H1 (cell line): ENCODE measurements around the gene CD69. TPM values are rescaled to one million over a fixed set of nuclear protein-coding genes. Genes with fewer than 3 reads are reported as not detected.

Source experiments
- CTCF ChIA-PET: fragments of 300-600 bp; sonication (Branson Sonifier 250); formaldehyde crosslinking; loops from one replicate; lab custom pipeline; 2021; ENCODE audit not compliant: partially characterized antibody; lab: Charles Lee
- POLR2A ChIA-PET: fragments of 300-600 bp; sonication (Branson Sonifier 250); formaldehyde crosslinking; loops from one replicate; lab custom pipeline; 2021; ENCODE audit warnings: inconsistent platforms; ENCODE audit not compliant: partially characterized antibody; lab: Charles Lee
- DNase-seq, 2 experiments: peaks; one replicate each; pipeline versions ENCODE4 v3.0.0 to v3.0.0-alpha.2; 2010 to 2022; ENCODE audit warnings: low spot score in 2 of 2, low read depth in 1 of 2, mixed read lengths in 1 of 2
- FAIRE-seq: peaks from 2 replicates; lab custom pipeline; 2011; peaks lifted over from hg19 to GRCh38; lab: Jason Lieb, UNC
- H2AFZ ChIP-seq: 2 replicates; pipeline ENCODE4 v1.8.1; 2012; ENCODE audit warnings: low read length, inconsistent platforms
- H2AK5ac ChIP-seq: 2 replicates; pipeline ENCODE4 v1.6.1; 2013; ENCODE audit warnings: low read depth, low read length
- H2BK120ac ChIP-seq: replicated peaks from 2 replicates; pipeline ENCODE3; 2013; ENCODE audit warnings: low read depth, low read length, inconsistent platforms
- H2BK12ac ChIP-seq: 2 replicates; pipeline ENCODE4 v1.6.1; 2013; ENCODE audit warnings: low read depth, low read length
- H2BK15ac ChIP-seq: 2 replicates; pipeline ENCODE4 v1.6.1; 2013; ENCODE audit warnings: low read length
- H2BK20ac ChIP-seq: 2 replicates; pipeline ENCODE4 v1.6.1; 2013; ENCODE audit warnings: low read length
- H2BK5ac ChIP-seq: 2 replicates; pipeline ENCODE4 v1.6.1; 2013; ENCODE audit warnings: low read depth, low read length
- H3K14ac ChIP-seq: 2 replicates; pipeline ENCODE4 v1.6.1; 2013; ENCODE audit warnings: inconsistent platforms; ENCODE audit not compliant: insufficient read length
- H3K18ac ChIP-seq: 2 replicates; pipeline ENCODE4 v1.6.1; 2013; ENCODE audit warnings: low read length; ENCODE audit errors: extremely low read depth
- H3K23ac ChIP-seq: 2 replicates; pipeline ENCODE4 v1.6.1; 2013; ENCODE audit warnings: inconsistent platforms; ENCODE audit not compliant: insufficient read length
- H3K23me2 ChIP-seq: 2 replicates; pipeline ENCODE4 v1.6.1; 2013; ENCODE audit warnings: low read depth, low read length
- H3K27ac ChIP-seq: 2 replicates; pipeline ENCODE4 v1.6.1; 2011; ENCODE audit warnings: low read depth, low read length, inconsistent platforms
- H3K27me3 ChIP-seq, 4 experiments: replicated peaks in 1 of 4; 1 replicate in 1 of 4; 2 replicates in 3 of 4; pipeline versions ENCODE4 v1.6.1 to v1.8.1; 2011 to 2013; ENCODE audit warnings: low read length in 3 of 4, mild to moderate bottlenecking in 3 of 4, inconsistent platforms in 2 of 4, mixed read lengths in 2 of 4, moderate library complexity in 1 of 4; ENCODE audit not compliant: control insufficient read depth in 3 of 4, insufficient read depth in 3 of 4; ENCODE audit errors: extremely low read depth in 1 of 4
- H3K36me3 ChIP-seq, 4 experiments: 2 replicates each; pipeline versions ENCODE4 v1.6.1 to v1.8.1; 2011 to 2013; ENCODE audit warnings: mild to moderate bottlenecking in 4 of 4, low read length in 3 of 4, moderate library complexity in 2 of 4, control low read depth in 1 of 4, inconsistent platforms in 1 of 4; ENCODE audit not compliant: insufficient read depth in 4 of 4, control insufficient read depth in 2 of 4
- H3K4ac ChIP-seq: replicated peaks from 2 replicates; pipeline ENCODE3; 2013; ENCODE audit warnings: low read length, low read depth, mixed read lengths, inconsistent platforms; ENCODE audit not compliant: insufficient read length
- H3K4me1 ChIP-seq, 4 experiments: replicated peaks in 1 of 4; 1 replicate in 1 of 4; 2 replicates in 3 of 4; pipeline versions ENCODE4 v1.6.1 to v1.8.1; 2011 to 2013; ENCODE audit warnings: low read length in 3 of 4, inconsistent platforms in 2 of 4, mixed read lengths in 1 of 4; ENCODE audit not compliant: insufficient read depth in 4 of 4, control insufficient read depth in 3 of 4
- H3K4me2 ChIP-seq, 2 experiments: 2 replicates each; pipeline versions ENCODE4 v1.6.1 to v1.8.1; 2011 to 2013; ENCODE audit warnings: low read depth in 2 of 2, low read length in 2 of 2, control low read depth in 1 of 2, inconsistent platforms in 1 of 2, mild to moderate bottlenecking in 1 of 2; ENCODE audit not compliant: insufficient read depth in 1 of 2
- H3K4me3 ChIP-seq, 4 experiments: fragments of 200-600, 300-600 bp in 1 of 4; sonication (generic), shearing (Covaris generic), sonication (Bioruptor Twin) in 1 of 4; 2 replicates each; pipeline versions ENCODE4 v1.5.1 to v1.8.1; 2011 to 2016; ENCODE audit warnings: low read length in 4 of 4, low read depth in 3 of 4, control low read depth in 2 of 4, inconsistent platforms in 2 of 4, mild to moderate bottlenecking in 2 of 4, mixed read lengths in 1 of 4, moderate library complexity in 1 of 4; ENCODE audit not compliant: insufficient read depth in 2 of 4; ENCODE audit errors: extremely low read depth in 1 of 4
- H3K56ac ChIP-seq: replicated peaks from 2 replicates; pipeline ENCODE3; 2013; ENCODE audit warnings: low read depth, mild to moderate bottlenecking, mixed read lengths, low read length, inconsistent platforms; ENCODE audit not compliant: insufficient read length
- H3K79me1 ChIP-seq: 2 replicates; pipeline ENCODE4 v1.6.1; 2013; ENCODE audit warnings: low read depth, low read length, control low read depth
- H3K79me2 ChIP-seq, 2 experiments: 2 replicates each; pipeline versions ENCODE4 v1.6.1 to v1.8.1; 2012 to 2013; ENCODE audit warnings: low read length in 2 of 2, mild to moderate bottlenecking in 2 of 2, inconsistent platforms in 1 of 2; ENCODE audit not compliant: insufficient read depth in 2 of 2, control insufficient read depth in 1 of 2
- H3K9ac ChIP-seq, 4 experiments: replicated peaks in 1 of 4; 1 replicate in 1 of 4; 2 replicates in 3 of 4; pipeline versions ENCODE4 v1.6.1 to v1.8.1; 2011 to 2013; ENCODE audit warnings: low read depth in 3 of 4, low read length in 3 of 4, control low read depth in 2 of 4, mild to moderate bottlenecking in 2 of 4, moderate library complexity in 2 of 4, inconsistent platforms in 1 of 4; ENCODE audit errors: extremely low read depth in 1 of 4
- H3K9me3 ChIP-seq, 2 experiments: 2 replicates each; pipeline versions ENCODE4 v1.6.1 to v1.8.1; 2012 to 2013; ENCODE audit warnings: mild to moderate bottlenecking in 2 of 2, moderate library complexity in 2 of 2, control low read depth in 1 of 2, inconsistent platforms in 1 of 2, low read depth in 1 of 2, low read length in 1 of 2, mixed read lengths in 1 of 2; ENCODE audit not compliant: insufficient read depth in 2 of 2
- H4K20me1 ChIP-seq, 2 experiments: replicated peaks in 1 of 2; 2 replicates each; pipeline versions ENCODE3 to v1.8.1; 2011 to 2013; ENCODE audit warnings: inconsistent platforms in 2 of 2, low read length in 2 of 2, mild to moderate bottlenecking in 1 of 2; ENCODE audit not compliant: insufficient read depth in 2 of 2, control insufficient read depth in 1 of 2
- H4K5ac ChIP-seq: 2 replicates; pipeline ENCODE4 v1.6.1; 2013; ENCODE audit warnings: low read length, low read depth, mixed read lengths, inconsistent platforms; ENCODE audit not compliant: insufficient read length
- H4K8ac ChIP-seq: 2 replicates; pipeline ENCODE4 v1.8.0; 2013; ENCODE audit warnings: mild to moderate bottlenecking, moderate library complexity, low read length, inconsistent platforms; ENCODE audit not compliant: insufficient read depth; ENCODE audit errors: extremely low read depth
- H4K91ac ChIP-seq: replicated peaks from 2 replicates; pipeline ENCODE3; 2013; ENCODE audit warnings: low read length, mixed read lengths, inconsistent platforms; ENCODE audit not compliant: insufficient read length
- BCL11A ChIP-seq, 2 experiments: IDR thresholded peaks; one replicate each; pipeline ENCODE4 v1.6.1; 2011; ENCODE audit warnings: low read depth in 2 of 2, low read length in 2 of 2, mild to moderate bottlenecking in 2 of 2
- CHD1 ChIP-seq: IDR thresholded peaks from 2 replicates; pipeline ENCODE4 v1.6.1; 2012; ENCODE audit warnings: low read depth, low read length, improper control_type of control experiment
- CHD2 ChIP-seq: IDR thresholded peaks from 2 replicates; pipeline ENCODE4 v1.6.1; 2012; ENCODE audit warnings: low read length, improper control_type of control experiment
- EGR1 ChIP-seq: IDR thresholded peaks from 2 replicates; pipeline ENCODE4 v1.6.1; 2011; ENCODE audit warnings: low read depth, low read length, borderline replicate concordance
- GTF2F1 ChIP-seq: IDR thresholded peaks from 2 replicates; pipeline ENCODE4 v1.6.1; 2012; ENCODE audit warnings: low read depth, low read length, improper control_type of control experiment, borderline replicate concordance
- KDM1A ChIP-seq: fragments of 200-600, 300-600 bp; sonication (generic); IDR thresholded peaks from 2 replicates; pipeline ENCODE4 v1.7.1; 2016; ENCODE audit warnings: mild to moderate bottlenecking, low read length, borderline replicate concordance
- RBBP5 ChIP-seq: IDR thresholded peaks from 2 replicates; pipeline ENCODE4 v1.7.1; 2012; ENCODE audit warnings: low read depth, mild to moderate bottlenecking, inconsistent platforms, low read length, moderate library complexity, borderline replicate concordance
- SIN3A ChIP-seq, 2 experiments: IDR thresholded peaks in 1 of 2; conservative IDR thresholded peaks in 1 of 2; 2 replicates each; pipeline ENCODE4 v1.6.1; 2011 to 2012; ENCODE audit warnings: low read length in 2 of 2, improper control_type of control experiment in 1 of 2, low read depth in 1 of 2, mild to moderate bottlenecking in 1 of 2
- SIX5 ChIP-seq: IDR thresholded peaks from 2 replicates; pipeline ENCODE4 v1.6.1; 2011; ENCODE audit warnings: mild to moderate bottlenecking, low read depth, low read length
- SP2 ChIP-seq: IDR thresholded peaks from 2 replicates; pipeline ENCODE4 v1.6.1; 2012; ENCODE audit warnings: mild to moderate bottlenecking, low read length, inconsistent platforms
- YY1 ChIP-seq: IDR thresholded peaks from 2 replicates; pipeline ENCODE4 v1.6.1; 2011; ENCODE audit warnings: low read depth, mild to moderate bottlenecking, low read length
- WGBS, 2 experiments: shearing (Covaris generic) in 1 of 2; methylation state at CpG; one replicate each; pipeline versions ENCODE4 v1.1.6 to v1.1.7; 2013 to 2015; ENCODE audit warnings: low lambda C conversion rate in 2 of 2, mixed read lengths in 2 of 2, inconsistent platforms in 1 of 2, low coverage in 1 of 2, missing lambda C conversion rate in 1 of 2; ENCODE audit not compliant: insufficient replicate concordance in 2 of 2, insufficient coverage in 1 of 2, insufficient read length in 1 of 2; ENCODE audit errors: extremely low coverage in 1 of 2, missing lambda C conversion rate in 1 of 2; 5-methylcytosine and 5-hydroxymethylcytosine counted together
- polyA plus RNA-seq, 7 experiments: library from polyadenylated mRNA; depleted of rRNA in 3 of 7; stranded (reverse) in 5 of 7; unstranded in 2 of 7; fragments of >200 nt in 5 of 7; fragments of 200-250 nt in 2 of 7; gene quantifications; 1 replicate in 5 of 7; 2 replicates in 1 of 7; 4 replicates in 1 of 7; pipeline versions ENCODE4 v1.2.1 to v1.2.3, GENCODE V29; 2011 to 2013; ENCODE audit warnings: missing spikeins in 2 of 7, mixed read lengths in 2 of 7
- total RNA-seq: library from RNA; stranded (reverse); fragmentation: NEBNext Ultra II Directional; extraction: Animal tissue kit (Norgen Biotek cat#: 25700); gene quantifications from 2 replicates; pipeline ENCODE4 v1.2.1, GENCODE V29; 2021

CD69 gene
- total and polyA plus RNA-seq, 2 of the 8 experiments (the other 6 are each of a cell fraction or from before 2014, with no cell fraction given), result not detected

DNA sequence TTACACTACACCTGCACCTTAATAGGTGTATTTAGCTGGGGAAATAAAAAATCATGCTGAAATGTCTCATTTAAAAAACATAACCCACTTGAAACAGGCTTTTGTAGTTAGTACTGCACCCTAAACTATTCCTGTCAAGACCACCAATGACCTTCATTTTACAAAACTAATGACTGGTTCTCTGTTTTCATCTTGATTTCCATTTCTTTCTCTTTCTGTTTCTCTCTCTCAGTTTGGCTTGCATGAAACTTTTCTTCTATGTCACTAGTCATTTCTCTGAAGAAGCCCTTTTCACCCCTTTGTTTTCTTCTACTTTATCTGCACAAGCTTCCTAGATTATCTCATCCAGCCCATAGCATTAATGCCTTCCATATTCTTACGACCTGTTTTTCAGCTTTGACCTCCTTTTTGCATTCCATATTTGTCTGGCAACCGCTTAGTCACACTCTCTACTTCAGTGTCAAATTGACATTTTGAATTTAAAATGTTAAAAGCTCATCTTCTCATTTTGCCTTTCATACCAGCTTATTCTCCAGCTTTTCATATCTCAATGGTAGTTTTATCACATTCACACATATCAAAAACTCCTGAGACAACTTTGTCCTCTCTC is 33.9 kb upstream of the CD69 start:
- H2BK15ac ChIP-seq, result no peak overlapping the region
- DNase-seq (no peak), FAIRE-seq (no peak)
- H3K9ac ChIP-seq, result no peak overlapping the region
- H2BK5ac ChIP-seq, result no peak overlapping the region
- no peak overlapping the region for H3K27ac ChIP-seq
- peaks cover 0 to 4% of the 10 kb centered on the region in 2 experiments; a peak in 1 of 4 replicates for H3K9me3 ChIP-seq
- H4K20me1 ChIP-seq, result no peaks in the 10 kb centered on the region
- no peak overlapping the region for H2AK5ac ChIP-seq
- 0 out of 2 replicates have a peak overlapping the region, but pooled peaks have one; percentile 1 for H2AFZ ChIP-seq
- H3K56ac ChIP-seq, result no peak overlapping the region
- no peak overlapping the region for H3K4me2 ChIP-seq
- no peak overlapping the region for H4K8ac ChIP-seq
- no peaks in the 10 kb centered on the region for H3K79me1 ChIP-seq
- no peaks in the 10 kb centered on the region; a peak in 1 of 7 replicates for H3K4me1 ChIP-seq
- no peak overlapping the region; the same call in 1 of the 2 replicates for H2BK12ac ChIP-seq
- peak overlapping the region; percentile 60 for H3K4ac ChIP-seq
- no peaks in the 10 kb centered on the region for H3K23me2 ChIP-seq
- H3K36me3 ChIP-seq, result no peaks in the 10 kb centered on the region
- H2BK120ac ChIP-seq, result no peak overlapping the region
- H3K79me2 ChIP-seq, result no peaks in the 10 kb centered on the region
- no peaks in the 10 kb centered on the region for H3K27me3 ChIP-seq
- H3K18ac ChIP-seq, result no peak overlapping the region
- no peak overlapping the region for H4K5ac ChIP-seq
- H3K23ac ChIP-seq, result no peak overlapping the region
- POLR2A ChIA-PET, result no interaction called here
- CTCF ChIA-PET, result interaction anchor here (0.6 to 10.7 kb wide), 4 partner anchors 17 to 358 kb away, joined by 3 to 278 read pairs (median 28); no protein-coding TSS in a partner anchor
- H3K4me3 ChIP-seq, result no peak overlapping the region
- no peak overlapping the region for H2BK20ac ChIP-seq
- no peak overlapping the region for H3K14ac ChIP-seq
- H4K91ac ChIP-seq, result no peak overlapping the region
- WGBS, 2 experiments, result 87% methylated on average over 2 of the region's 2 CpGs; no CpG with 5 or more reads in 1 of the 2 experiments
- TF ChIP-seq BCL11A (IDR thresholded peaks at IDR 0.05; ENCODE audit: low read depth in 2 of 2, low read length in 2 of 2) (no peak), CHD2 (no peak), EGR1 (no peak), SIN3A (conservative IDR thresholded peaks at IDR 0.05 in 1 of 2, IDR thresholded peaks at IDR 0.05 in 1 of 2; ENCODE audit: low read depth in 1 of 2, low read length in 2 of 2) (no peak), CHD1 (no peak), SIX5 (no peak), YY1 (no peak), GTF2F1 (no peak), KDM1A (no peak), SP2 (no peak), RBBP5 (no peak)
